Thyroid gland (tissue), 4 donors: ENCODE data around the gene COL18A1.

Experiments
- CTCF ChIP-seq, 6 experiments: fragments of 200-600 bp in 3 of 6; fragments of 450-650 bp in 3 of 6; sonication (generic) in 3 of 6; IDR thresholded peaks; one replicate each; pipeline ENCODE4 v1.5.1; 2016 to 2019; ENCODE audit warnings: antibody characterized with exemption in 6 of 6, mild to moderate bottlenecking in 2 of 6, inconsistent platforms in 1 of 6, moderate library complexity in 1 of 6
- POLR2A ChIP-seq, 2 donors: fragments of 450-650 bp; IDR thresholded peaks; one replicate each; pipeline ENCODE4 v1.6.1; 2017; ENCODE audit warnings: antibody characterized with exemption in 2 of 2, mild to moderate bottlenecking in 2 of 2, moderate library complexity in 1 of 2

GRCh38 chr21:45393021-45393420 is 11.9 kb upstream of the COL18A1 start:
- TF ChIP-seq CTCF (IDR thresholded peaks at IDR 0.05) (no peak), POLR2A (IDR thresholded peaks at IDR 0.05) (no peak)
